22Rv1 (cell line): Measurements from ENCODE around the gene CEACAM19.

Experiments
- CTCF ChIP-seq: fragments of 450-650 bp; IDR thresholded peaks from 2 replicates; pipeline ENCODE4 v1.5.1; 2017; ENCODE audit warnings: mild to moderate bottlenecking
- ZFX ChIP-seq: fragments of 450-650 bp; IDR thresholded peaks from 2 replicates; pipeline ENCODE4 v1.6.1; 2017; ENCODE audit warnings: antibody characterized with exemption, borderline replicate concordance

GRCh38 chr19:44729516-44730033, 58.3 kb downstream of the CEACAM19 start:
- no peak for TF ChIP-seq CTCF
- no peak for TF ChIP-seq ZFX
